GM23338 (cell line): ENCODE data around the gene ITSN2. TPM values are rescaled to one million over a fixed set of nuclear protein-coding genes. Genes with fewer than 3 reads are reported as not detected.

Experiments used
- ATAC-seq: fragments of 200-7000 bp; cut with Tn5 transposase; 3 replicates; pipeline ENCODE4 v1.9.1; 2020
- DNase-seq: peaks from one replicate; pipeline ENCODE4 v3.0.0-alpha.2; 2015; ENCODE audit warnings: low spot score
- H2AFZ ChIP-seq: fragments of 200-600 bp; sonication (generic); 2 replicates; pipeline ENCODE4 v1.8.0; 2016; ENCODE audit warnings: antibody characterized with exemption, mild to moderate bottlenecking, moderate library complexity
- H3F3A ChIP-seq: fragments of 200-600 bp; sonication (generic); replicated peaks from 2 replicates; pipeline ENCODE4 v1.8.0; 2017; ENCODE audit warnings: antibody characterized with exemption, mixed run types, low read depth
- H3K27ac ChIP-seq: fragments of 200-600 bp; sonication (generic); 2 replicates; pipeline ENCODE4 v1.6.1; 2016; ENCODE audit warnings: low read depth
- H3K27me3 ChIP-seq: fragments of 200-600 bp; sonication (generic); 2 replicates; pipeline ENCODE4 v1.8.0; 2016; ENCODE audit warnings: mild to moderate bottlenecking, mixed run types, moderate library complexity; ENCODE audit not compliant: insufficient read depth
- H3K36me3 ChIP-seq: fragments of 200-600 bp; sonication (generic); 2 replicates; pipeline ENCODE4 v1.8.0; 2016; ENCODE audit warnings: mild to moderate bottlenecking; ENCODE audit not compliant: insufficient read depth
- H3K4me1 ChIP-seq: fragments of 200-600 bp; sonication (generic); 2 replicates; pipeline ENCODE4 v1.8.0; 2016; ENCODE audit warnings: mild to moderate bottlenecking, moderate library complexity; ENCODE audit not compliant: insufficient read depth
- H3K4me2 ChIP-seq: fragments of 200-600 bp; sonication (generic); 2 replicates; pipeline ENCODE4 v1.7.1; 2017; ENCODE audit warnings: mixed run types
- H3K4me3 ChIP-seq: fragments of 200-600 bp; sonication (generic); 2 replicates; pipeline ENCODE4 v1.6.1; 2016; ENCODE audit warnings: mixed run types
- H3K79me2 ChIP-seq: fragments of 200-600 bp; sonication (generic); replicated peaks from 2 replicates; pipeline ENCODE4 v1.8.0; 2017; ENCODE audit warnings: mild to moderate bottlenecking; ENCODE audit not compliant: insufficient read depth
- H3K9me2 ChIP-seq: fragments of 200-600 bp; sonication (generic); 2 replicates; pipeline ENCODE4 v1.8.0; 2017; ENCODE audit not compliant: insufficient read depth
- H4K20me1 ChIP-seq: fragments of 200-600 bp; sonication (generic); replicated peaks from 2 replicates; pipeline ENCODE4 v1.8.0; 2017; ENCODE audit warnings: mild to moderate bottlenecking; ENCODE audit not compliant: insufficient read depth
- H3K27ac Mint-ChIP-seq: 2 replicates; pipeline ENCODE4 v1.8.0; 2020; ENCODE audit warnings: inconsistent platforms, mild to moderate bottlenecking, moderate library complexity, mixed read lengths
- H3K27me3 Mint-ChIP-seq: 3 replicates; pipeline ENCODE4 v1.8.0; 2022; ENCODE audit warnings: low read depth, mild to moderate bottlenecking, moderate library complexity, mixed read lengths, inconsistent platforms; ENCODE audit not compliant: insufficient read depth, poor library complexity
- H3K36me3 Mint-ChIP-seq: 3 replicates; pipeline ENCODE4 v1.8.0; 2021; ENCODE audit warnings: low read depth, mild to moderate bottlenecking, inconsistent platforms, moderate library complexity, mixed read lengths
- H3K4me1 Mint-ChIP-seq: 3 replicates; pipeline ENCODE4 v1.8.0; 2020; ENCODE audit warnings: mild to moderate bottlenecking, inconsistent platforms, mixed read lengths
- H3K4me3 Mint-ChIP-seq: 3 replicates; pipeline ENCODE4 v1.8.0; 2021; ENCODE audit warnings: moderate library complexity, mild to moderate bottlenecking, inconsistent platforms, mixed read lengths
- H3K9me3 Mint-ChIP-seq: 3 replicates; pipeline ENCODE4 v1.8.0; 2020; ENCODE audit warnings: moderate library complexity, mild to moderate bottlenecking, inconsistent platforms, mixed read lengths
- CREB1 ChIP-seq: fragments of 250-450 bp; sonication (Bioruptor Pico); IDR thresholded peaks from 2 replicates; pipeline ENCODE4 v1.5.0; 2020; ENCODE audit warnings: low read depth, mild to moderate bottlenecking, moderate library complexity
- CTCF ChIP-seq, 2 experiments: fragments of 200-600 bp in 1 of 2; sonication (generic) in 1 of 2; conservative IDR thresholded peaks; 2 replicates each; pipeline versions ENCODE4 v1.5.1 to v1.6.1; 2016 to 2017; ENCODE audit warnings: antibody characterized with exemption in 2 of 2, low read depth in 2 of 2, mild to moderate bottlenecking in 2 of 2, moderate library complexity in 1 of 2
- ETS1 ChIP-seq: IDR thresholded peaks from 2 replicates; pipeline ENCODE4 v1.6.1; 2016; ENCODE audit warnings: antibody characterized with exemption
- EZH2 ChIP-seq: fragments of 200-600 bp; sonication (generic); IDR thresholded peaks from one replicate; pipeline ENCODE4 v1.8.0; 2017; ENCODE audit warnings: antibody characterized with exemption, mild to moderate bottlenecking, low read depth; ENCODE audit not compliant: unreplicated experiment
- EZH2phosphoT487 ChIP-seq: fragments of 200-600 bp; sonication (generic); IDR thresholded peaks from one replicate; pipeline ENCODE4 v1.8.1; 2018; ENCODE audit warnings: antibody characterized with exemption; ENCODE audit not compliant: unreplicated experiment
- JUNB ChIP-seq: IDR thresholded peaks from one replicate; pipeline ENCODE4 v1.6.1; 2016; ENCODE audit warnings: antibody characterized with exemption; ENCODE audit not compliant: unreplicated experiment
- NANOG ChIP-seq: IDR thresholded peaks from 2 replicates; pipeline ENCODE4 v1.6.1; 2016; ENCODE audit warnings: antibody characterized with exemption, borderline replicate concordance
- POLR2AphosphoS5 ChIP-seq: IDR thresholded peaks from 2 replicates; pipeline ENCODE4 v1.6.1; 2016; ENCODE audit warnings: antibody characterized with exemption, low read depth
- REST ChIP-seq: IDR thresholded peaks from one replicate; pipeline ENCODE4 v1.6.1; 2018; ENCODE audit warnings: antibody characterized with exemption; ENCODE audit not compliant: unreplicated experiment
- STAT1 ChIP-seq: IDR thresholded peaks from one replicate; pipeline ENCODE4 v1.6.1; 2016; ENCODE audit warnings: antibody characterized with exemption; ENCODE audit not compliant: unreplicated experiment
- ZNF114 ChIP-seq: fragments of 250-450 bp; sonication (Bioruptor Pico); IDR thresholded peaks from 2 replicates; pipeline ENCODE4 v1.5.0; 2020; ENCODE audit warnings: mild to moderate bottlenecking, moderate library complexity
- ZNF331 ChIP-seq: fragments of 250-450 bp; sonication (Bioruptor Pico); IDR thresholded peaks from 2 replicates; pipeline ENCODE4 v1.5.0; 2020; ENCODE audit warnings: low read depth, mild to moderate bottlenecking, moderate library complexity
- ZNF462 ChIP-seq: fragments of 250-450 bp; sonication (Bioruptor Pico); IDR thresholded peaks from 2 replicates; pipeline ENCODE4 v1.5.0; 2020; ENCODE audit warnings: mild to moderate bottlenecking, moderate library complexity
- polyA plus RNA-seq: library from polyadenylated mRNA; unstranded; fragments of >200 nt; fragmentation: Nextera tagmentation; extraction: Ambion mirVana; gene quantifications from 2 replicates; pipeline ENCODE4 v1.2.1, GENCODE V29; 2016
- total RNA-seq: library from RNA; depleted of rRNA; stranded (reverse); fragments of >200 nt; shearing (Covaris generic); gene quantifications from 2 replicates; pipeline ENCODE4 v1.2.3, GENCODE V29; 2014

The ITSN2 gene
- total and polyA plus RNA-seq, 2 experiments from 2014 or later = 17.1 to 17.8 TPM

- TF ChIP-seq CTCF (conservative IDR thresholded peaks at IDR 0.05; ENCODE audit: low read depth in 2 of 2) = no peak
- TF ChIP-seq REST = no peak
- TF ChIP-seq NANOG = no peak
- no peak for TF ChIP-seq CREB1 (CRISPR knock-in tag)
- TF ChIP-seq POLR2AphosphoS5 = no peak
- no peak for TF ChIP-seq JUNB
- TF ChIP-seq ZNF331 (CRISPR knock-in tag) = no peak
- no peak for TF ChIP-seq ETS1
- no peak for TF ChIP-seq ZNF462
- no peak for TF ChIP-seq STAT1
- no peak for TF ChIP-seq EZH2phosphoT487
- TF ChIP-seq ZNF114 (CRISPR knock-in tag) = no peak
- TF ChIP-seq EZH2 = no peak
- Mint-ChIP-seq H3K36me3 (peaks cover 24% of the 10 kb centered on the region; the same call in 2 of the 3 replicates), H3K4me3 (no peak overlapping the region), H3K27ac (no peak overlapping the region), H3K27me3 (no peaks in the 10 kb centered on the region), H3K9me3 (no peaks in the 10 kb centered on the region), H3K4me1 (peaks cover 7% of the 10 kb centered on the region; the same call in 2 of the 3 replicates)
- Histone ChIP-seq H3K27me3 (no peaks in the 10 kb centered on the region), H3K79me2 (no peaks in the 10 kb centered on the region), H3K4me1 (no peaks in the 10 kb centered on the region), H3K36me3 (peaks cover under 1% of the 10 kb centered on the region; the same call in 1 of the 2 replicates), H3K9me2 (no peaks in the 10 kb centered on the region), H2AFZ (no peak overlapping the region), H4K20me1 (no peaks in the 10 kb centered on the region), H3K27ac (no peak overlapping the region), H3K4me2 (no peak overlapping the region), H3F3A (no peaks in the 10 kb centered on the region), H3K4me3 (no peak overlapping the region)
- no peak for DNase-seq
- ATAC-seq = no peak
These were observed 55.7 kb downstream of the ITSN2 start for GRCh38 chr2:24304631-24305030.
